Transverse colon (tissue), 4 donors: ENCODE results near the gene RTN4RL1. TPM values are rescaled to one million over a fixed set of nuclear protein-coding genes. Genes with fewer than 3 reads are reported as not detected.

ENCODE experiments used
- DNase-seq: peaks from one replicate; pipeline ENCODE4 v3.0.0-alpha.2; 2019
- H3K27ac ChIP-seq, 4 donors: fragments of 200-600 bp; sonication (generic); 2 replicates each; pipeline ENCODE4 v1.5.1; 2016 to 2018; ENCODE audit warnings: inconsistent platforms in 4 of 4
- H3K27me3 ChIP-seq: fragments of 200-600 bp; sonication (generic); 2 replicates; pipeline ENCODE4 v1.5.1; 2017; ENCODE audit warnings: inconsistent platforms
- H3K36me3 ChIP-seq, 4 donors: fragments of 200-600 bp; sonication (generic); 2 replicates each; pipeline ENCODE4 v1.5.1; 2017 to 2019; ENCODE audit warnings: inconsistent platforms in 4 of 4
- H3K4me1 ChIP-seq, 4 donors: fragments of 200-600 bp; sonication (generic); 2 replicates each; pipeline ENCODE4 v1.5.1; 2017 to 2020; ENCODE audit warnings: inconsistent platforms in 4 of 4
- H3K4me3 ChIP-seq, 4 donors: fragments of 200-600 bp; sonication (generic); 1 replicate in 1 of 4; 2 replicates in 3 of 4; pipeline versions ENCODE4 v1.5.1 to v1.6.1; 2017 to 2019; ENCODE audit warnings: inconsistent platforms in 4 of 4
- H3K9me3 ChIP-seq, 2 donors: fragments of 200-600 bp; sonication (generic); 2 replicates each; pipeline ENCODE4 v1.5.1; 2017 to 2019; ENCODE audit warnings: inconsistent platforms in 2 of 2
- CTCF ChIP-seq, 5 experiments: fragments of 200-600 bp in 3 of 5; fragments of 450-650 bp in 2 of 5; sonication (generic) in 3 of 5; IDR thresholded peaks; 1 replicate in 2 of 5; 2 replicates in 3 of 5; pipeline ENCODE4 v1.5.1; 2016 to 2017; ENCODE audit warnings: antibody characterized with exemption in 5 of 5, inconsistent platforms in 3 of 5, mild to moderate bottlenecking in 2 of 5, moderate library complexity in 1 of 5
- EP300 ChIP-seq: sonication (generic); formaldehyde crosslinking; IDR thresholded peaks from one replicate; pipeline ENCODE4 v1.6.1; 2017; ENCODE audit warnings: antibody characterized with exemption, low read depth
- POLR2A ChIP-seq: fragments of 450-650 bp; IDR thresholded peaks from one replicate; pipeline ENCODE4 v1.6.1; 2016; ENCODE audit warnings: antibody characterized with exemption, mild to moderate bottlenecking, moderate library complexity
- POLR2AphosphoS5 ChIP-seq, 3 donors: sonication (generic); formaldehyde crosslinking; IDR thresholded peaks; one replicate each; pipeline ENCODE4 v1.6.1; 2016; ENCODE audit warnings: antibody characterized with exemption in 3 of 3
- WGBS, 2 donors: methylation state at CpG; one replicate each; pipeline ENCODE4 v1.1.5; 2018; ENCODE audit warnings: low coverage in 1 of 2; 5-methylcytosine and 5-hydroxymethylcytosine counted together
- in situ Hi-C, 4 donors: fragments of 200-750 bp; cut with MboI; loops; one replicate each; pipeline versions ENCODE4 v1.15.0 to v1.15.1; 2017; ENCODE audit warnings: low sequenced_read_pairs in 3 of 4, low pct_ligation_motif_present in 1 of 4, low pct_unique_long_range_greater_than_20kb in 1 of 4
- intact Hi-C: fragments of 100-400 bp; cut with DNase I; formaldehyde crosslinking; loops from one replicate; pipeline ENCODE4 v1.15.1; 2023; ENCODE audit warnings: low total_unique reads
- total RNA-seq, 4 donors: library from RNA; depleted of rRNA; stranded (reverse); fragments of >200 nt; gene quantifications; one replicate each; pipeline ENCODE4 v1.1.0, GENCODE V29; 2016

RTN4RL1 gene
- total RNA-seq, 4 donors from 2014 or later: 0.27 to 0.60 (median 0.48) TPM; not detected in 1

- Histone ChIP-seq H3K36me3 (no peaks in the 10 kb centered on the region), H3K4me3 (no peak overlapping the region), H3K4me1 (no peaks in the 10 kb centered on the region), H3K9me3 (no peaks in the 10 kb centered on the region), H3K27me3 (no peaks in the 10 kb centered on the region), H3K27ac (no peak overlapping the region)
- WGBS, 2 donors: 78% methylated on average over 15 of the region's 23 CpGs; no CpG with 5 or more reads in 1 of the 2 donors
- DNase-seq: no peak
- in situ Hi-C loops (no loop called here), intact Hi-C loops (no loop called here)
- TF ChIP-seq POLR2AphosphoS5 (IDR thresholded peaks at IDR 0.05) (no peak), EP300 (no peak), CTCF (IDR thresholded peaks at IDR 0.05) (no peak), POLR2A (no peak)
Observed at GRCh38 chr17:1941272-1942065, 83.7 kb downstream of the RTN4RL1 start.

GRCh38 chr17:1940810-1941185 is 84.3 kb downstream of the RTN4RL1 start:
- intact Hi-C loops: no loop called here
- in situ Hi-C loops: no loop called here
- no peak overlapping the region for H3K4me3 ChIP-seq
- WGBS, 2 donors: 77% methylated on average over 3 of the region's 10 CpGs; no CpG with 5 or more reads in 1 of the 2 donors
- DNase-seq: no peak
- no peaks in the 10 kb centered on the region for H3K27me3 ChIP-seq
- H3K9me3 ChIP-seq: no peaks in the 10 kb centered on the region
- TF ChIP-seq CTCF (IDR thresholded peaks at IDR 0.05): no peak
- TF ChIP-seq POLR2AphosphoS5 (IDR thresholded peaks at IDR 0.05): no peak
- no peak for TF ChIP-seq EP300
- TF ChIP-seq POLR2A: no peak
- H3K4me1 ChIP-seq: no peaks in the 10 kb centered on the region
- no peak overlapping the region for H3K27ac ChIP-seq
- no peaks in the 10 kb centered on the region for H3K36me3 ChIP-seq

DNA sequence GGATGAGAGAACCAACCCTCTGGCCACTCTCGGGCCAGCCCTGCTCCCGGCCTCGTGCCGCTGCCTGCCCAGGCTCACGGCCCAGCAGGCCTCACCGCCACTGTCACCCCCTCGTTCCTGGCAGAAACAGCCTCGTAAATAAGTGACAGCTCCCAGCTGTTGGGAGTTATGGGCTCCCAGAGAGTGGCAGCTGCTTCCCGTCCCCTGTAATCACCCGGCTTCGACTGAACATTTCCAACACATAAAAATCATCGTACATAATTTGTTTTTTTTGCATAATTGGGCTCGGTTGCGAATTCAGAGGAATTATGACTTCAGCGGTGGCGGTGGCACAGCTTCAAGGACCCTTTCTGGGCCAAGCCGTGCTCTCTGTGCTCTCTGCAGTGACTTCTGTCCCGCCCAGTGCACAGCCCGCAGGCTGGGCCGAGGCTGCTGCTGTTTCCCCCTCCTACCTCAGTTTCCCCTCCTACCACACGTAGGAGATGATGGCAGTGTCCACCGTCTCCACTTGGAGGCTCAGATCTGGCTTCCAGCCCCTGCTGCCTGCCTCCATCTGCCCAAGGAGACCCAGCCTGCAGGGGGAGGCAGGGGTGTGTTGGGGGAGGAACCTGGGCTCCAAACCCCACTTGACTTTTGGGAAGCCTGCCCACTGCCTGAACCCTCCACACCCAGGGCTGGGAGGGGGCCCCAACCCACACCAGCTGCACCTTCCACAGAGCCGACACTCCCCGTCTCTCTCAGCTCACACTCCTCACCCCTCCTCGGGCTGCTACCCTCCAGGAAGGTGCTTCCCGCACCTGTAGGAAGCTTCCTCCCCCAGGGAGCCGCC is 84.9 kb downstream of the RTN4RL1 start:
- in situ Hi-C loops: no loop called here
- 30 to 51% methylated on average over 4 to 27 of the region's 27 CpGs for WGBS, 2 donors
- DNase-seq: peak; percentile 16

More for the DNA sequence above, 84.9 kb downstream of the RTN4RL1 start:
- H3K36me3 ChIP-seq: no peaks in the 10 kb centered on the region
- no peaks in the 10 kb centered on the region for H3K27me3 ChIP-seq
- intact Hi-C loops: no loop called here
- no peaks in the 10 kb centered on the region for H3K9me3 ChIP-seq
- no peak overlapping the region for H3K27ac ChIP-seq
- H3K4me1 ChIP-seq: no peaks in the 10 kb centered on the region
- TF ChIP-seq EP300 (no peak), POLR2A (no peak), POLR2AphosphoS5 (IDR thresholded peaks at IDR 0.05) (peak in 2 of 3 donors; percentile 18 to 63), CTCF (IDR thresholded peaks at IDR 0.05) (no peak)
- no peak overlapping the region for H3K4me3 ChIP-seq
